IMR-90 (cell line): Measurements from ENCODE around the gene PRR12. TPM values are rescaled to one million over a fixed set of nuclear protein-coding genes. Genes with fewer than 3 reads are reported as not detected.

Experiments
- ATAC-seq: fragments of 200-7000 bp; cut with Tn5 transposase; 2 replicates; pipeline ENCODE4 v1.9.1; 2020; ENCODE audit warnings: low read depth, mild to moderate bottlenecking, moderate library complexity
- BruUV-seq: library from RNA; stranded (reverse); fragments of 400-500 nt; replicated peaks from 2 replicates; lab custom pipeline; 2021; lab: Mats Ljungman, UMichigan
- CTCF ChIA-PET: fragments of 300-600 bp; formaldehyde crosslinking; extraction: SDS; loops from one replicate; lab custom pipeline; 2021; ENCODE audit warnings: antibody characterized with exemption; lab: Yijun Ruan, JAX
- POLR2A ChIA-PET: fragments of 300-600 bp; sonication (Branson Sonifier 250); formaldehyde crosslinking; loops from one replicate; lab custom pipeline; 2022; ENCODE audit warnings: antibody characterized with exemption; ENCODE audit not compliant: unreplicated experiment; lab: Charles Lee
- DNase-seq: peaks from one replicate; pipeline ENCODE4 v3.0.0; 2013
- H2AFZ ChIP-seq: replicated peaks from 2 replicates; pipeline ENCODE3; 2013; ENCODE audit warnings: low read length, mild to moderate bottlenecking; ENCODE audit not compliant: poor library complexity
- H2AK5ac ChIP-seq: 2 replicates; pipeline ENCODE4 v1.6.1; 2013; ENCODE audit warnings: low read depth, low read length, inconsistent platforms
- H2AK9ac ChIP-seq: replicated peaks from 2 replicates; pipeline ENCODE3; 2013; ENCODE audit warnings: mild to moderate bottlenecking, low read depth, low read length, moderate library complexity; ENCODE audit not compliant: poor library complexity
- H2BK120ac ChIP-seq: 2 replicates; pipeline ENCODE4 v1.6.1; 2013; ENCODE audit warnings: low read depth, low read length, inconsistent platforms
- H2BK15ac ChIP-seq: 3 replicates; pipeline ENCODE4 v1.6.1; 2013; ENCODE audit warnings: low read depth, low read length, inconsistent platforms
- H2BK20ac ChIP-seq: 2 replicates; pipeline ENCODE4 v1.6.1; 2013; ENCODE audit warnings: low read depth, mild to moderate bottlenecking, inconsistent platforms, low read length, moderate library complexity
- H2BK5ac ChIP-seq: 2 replicates; pipeline ENCODE4 v1.6.1; 2013; ENCODE audit warnings: mild to moderate bottlenecking, low read depth, low read length, inconsistent platforms; ENCODE audit not compliant: poor library complexity, severe bottlenecking
- H3K14ac ChIP-seq: replicated peaks from 2 replicates; pipeline ENCODE4 v1.6.1; 2013; ENCODE audit warnings: low read depth, low read length, inconsistent platforms
- H3K18ac ChIP-seq: 2 replicates; pipeline ENCODE4 v1.6.1; 2013; ENCODE audit warnings: low read depth, low read length, control low read depth
- H3K23ac ChIP-seq: 2 replicates; pipeline ENCODE4 v1.6.1; 2013; ENCODE audit warnings: low read depth, low read length, inconsistent platforms
- H3K27ac ChIP-seq: 2 replicates; pipeline ENCODE4 v1.5.1; 2013; ENCODE audit warnings: mild to moderate bottlenecking, control low read depth, low read length; ENCODE audit not compliant: insufficient read depth
- H3K27me3 ChIP-seq: 2 replicates; pipeline ENCODE4 v1.6.1; 2013; ENCODE audit warnings: low read length; ENCODE audit not compliant: control insufficient read depth, insufficient read depth
- H3K36me3 ChIP-seq: 2 replicates; pipeline ENCODE4 v1.6.1; 2013; ENCODE audit warnings: low read length, mixed read lengths; ENCODE audit not compliant: control insufficient read depth, insufficient read depth
- H3K4ac ChIP-seq: 2 replicates; pipeline ENCODE4 v1.6.1; 2013; ENCODE audit warnings: low read depth, low read length, inconsistent platforms
- H3K4me1 ChIP-seq: 2 replicates; pipeline ENCODE4 v1.6.1; 2013; ENCODE audit warnings: low read length, mixed read lengths; ENCODE audit not compliant: control insufficient read depth, insufficient read depth
- H3K4me2 ChIP-seq: 2 replicates; pipeline ENCODE4 v1.6.1; 2013; ENCODE audit warnings: low read depth, mild to moderate bottlenecking, control low read depth, low read length, moderate library complexity
- H3K4me3 ChIP-seq: 2 replicates; pipeline ENCODE4 v1.5.1; 2013; ENCODE audit warnings: low read depth, mild to moderate bottlenecking, control low read depth, low read length, moderate library complexity; ENCODE audit not compliant: insufficient read depth
- H3K56ac ChIP-seq: 2 replicates; pipeline ENCODE4 v1.6.1; 2013; ENCODE audit warnings: low read length, inconsistent platforms; ENCODE audit not compliant: insufficient read depth; ENCODE audit errors: extremely low read depth
- H3K79me1 ChIP-seq, 2 experiments: 2 replicates each; pipeline ENCODE4 v1.6.1; 2013; ENCODE audit warnings: low read length in 2 of 2, inconsistent platforms in 1 of 2, low read depth in 1 of 2
- H3K9ac ChIP-seq: 2 replicates; pipeline ENCODE4 v1.6.1; 2013; ENCODE audit warnings: low read depth, low read length, control low read depth
- H3K9me1 ChIP-seq: 2 replicates; pipeline ENCODE4 v1.6.1; 2013; ENCODE audit warnings: low read length, inconsistent platforms; ENCODE audit not compliant: insufficient read depth
- H3K9me3 ChIP-seq: 2 replicates; pipeline ENCODE4 v1.6.1; 2013; ENCODE audit warnings: low read length; ENCODE audit not compliant: control insufficient read depth, insufficient read depth
- H4K20me1 ChIP-seq: 2 replicates; pipeline ENCODE4 v1.6.1; 2013; ENCODE audit warnings: low read length, inconsistent platforms; ENCODE audit not compliant: insufficient read depth
- H4K5ac ChIP-seq: 2 replicates; pipeline ENCODE4 v1.6.1; 2013; ENCODE audit warnings: mild to moderate bottlenecking, low read depth, low read length, control low read depth
- H4K8ac ChIP-seq, 2 experiments: 2 replicates each; pipeline ENCODE4 v1.6.1; 2013; ENCODE audit warnings: low read depth in 2 of 2, low read length in 2 of 2, control low read depth in 1 of 2, inconsistent platforms in 1 of 2
- H4K91ac ChIP-seq: 2 replicates; pipeline ENCODE4 v1.6.1; 2013; ENCODE audit warnings: low read depth, low read length, inconsistent platforms; ENCODE audit not compliant: insufficient read depth
- BHLHE40 ChIP-seq: fragments of 150-350 bp; IDR thresholded peaks from 2 replicates; pipeline ENCODE4 v1.6.1; 2016; ENCODE audit warnings: mild to moderate bottlenecking, low read depth, low read length
- CEBPB ChIP-seq: IDR thresholded peaks from 2 replicates; pipeline ENCODE4 v1.6.1; 2012; ENCODE audit warnings: low read depth, low read length, improper control_type of control experiment
- CHD1 ChIP-seq: IDR thresholded peaks from 2 replicates; pipeline ENCODE4 v1.6.1; 2012; ENCODE audit warnings: low read depth, low read length, improper control_type of control experiment
- FOS ChIP-seq: fragments of 150-350 bp; IDR thresholded peaks from 2 replicates; pipeline ENCODE4 v1.6.1; 2016; ENCODE audit warnings: low read depth, low read length
- MAZ ChIP-seq: IDR thresholded peaks from 2 replicates; pipeline ENCODE4 v1.6.1; 2012; ENCODE audit warnings: low read depth, mild to moderate bottlenecking, low read length, improper control_type of control experiment, moderate library complexity, borderline replicate concordance
- MXI1 ChIP-seq: IDR thresholded peaks from 2 replicates; pipeline ENCODE4 v1.6.1; 2012; ENCODE audit warnings: low read depth, mild to moderate bottlenecking, low read length, moderate library complexity, borderline replicate concordance
- NFE2L2 ChIP-seq: fragments of 150-350 bp; IDR thresholded peaks from 2 replicates; pipeline ENCODE4 v1.6.1; 2016; ENCODE audit warnings: low read depth, mild to moderate bottlenecking, low read length
- RAD21 ChIP-seq: IDR thresholded peaks from 2 replicates; pipeline ENCODE4 v1.6.1; 2012; ENCODE audit warnings: low read length, improper control_type of control experiment
- RCOR1 ChIP-seq: IDR thresholded peaks from 2 replicates; pipeline ENCODE4 v1.6.1; 2012; ENCODE audit warnings: mild to moderate bottlenecking, low read length, improper control_type of control experiment; ENCODE audit not compliant: insufficient replicate concordance
- USF2 ChIP-seq: fragments of 150-350 bp; IDR thresholded peaks from 2 replicates; pipeline ENCODE4 v1.6.1; 2017; ENCODE audit warnings: mild to moderate bottlenecking, antibody characterized with exemption, low read length, low read depth
- WGBS, 2 experiments: methylation state at CpG; one replicate each; pipeline versions ENCODE4 v1.1.5 to v1.1.7; 2013; ENCODE audit warnings: missing lambda C conversion rate in 2 of 2; ENCODE audit not compliant: insufficient read length in 1 of 2; ENCODE audit errors: extremely low coverage in 2 of 2; 5-methylcytosine and 5-hydroxymethylcytosine counted together
- dilution Hi-C: fragments of 300-500 bp; cut with HindIII; formaldehyde crosslinking; loops from one replicate; pipeline ENCODE4 v1.14.3; 2018; ENCODE audit warnings: low sequenced_read_pairs; ENCODE audit not compliant: unreplicated experiment
- in situ Hi-C: fragments of 300-500 bp; cut with MboI; formaldehyde crosslinking; loops from 3 replicates; pipeline ENCODE4 v1.14.3; 2019; ENCODE audit warnings: low sequenced_read_pairs, inconsistent platforms, mixed read lengths
- intact Hi-C: fragments of 100-400 bp; cut with micrococcal nuclease; formaldehyde crosslinking; loops from 2 replicates; pipeline ENCODE4 v1.10.0; 2022
- polyA plus RNA-seq, 3 experiments: library from polyadenylated mRNA; depleted of rRNA; stranded (reverse); fragments of >200 nt; gene quantifications; 2 replicates each; pipeline ENCODE4 v1.2.3, GENCODE V29; 2012; ENCODE audit warnings: low replicate concordance in 1 of 3
- total RNA-seq: library from RNA; depleted of rRNA; stranded (reverse); fragments of >200 nt; gene quantifications from 2 replicates; pipeline ENCODE4 v1.2.3, GENCODE V29; 2012
- TF ChIP-seq, protein P1 (sequence below): conservative IDR thresholded peaks from 2 replicates; pipeline ENCODE4 v1.5.1; 2012; ENCODE audit warnings: mild to moderate bottlenecking, low read depth, low read length, improper control_type of control experiment

Gene PRR12
- total and polyA plus RNA-seq, 2 of the 4 experiments (the other 2 are of a cell fraction), result 0.36 to 4.1 TPM

DNA sequence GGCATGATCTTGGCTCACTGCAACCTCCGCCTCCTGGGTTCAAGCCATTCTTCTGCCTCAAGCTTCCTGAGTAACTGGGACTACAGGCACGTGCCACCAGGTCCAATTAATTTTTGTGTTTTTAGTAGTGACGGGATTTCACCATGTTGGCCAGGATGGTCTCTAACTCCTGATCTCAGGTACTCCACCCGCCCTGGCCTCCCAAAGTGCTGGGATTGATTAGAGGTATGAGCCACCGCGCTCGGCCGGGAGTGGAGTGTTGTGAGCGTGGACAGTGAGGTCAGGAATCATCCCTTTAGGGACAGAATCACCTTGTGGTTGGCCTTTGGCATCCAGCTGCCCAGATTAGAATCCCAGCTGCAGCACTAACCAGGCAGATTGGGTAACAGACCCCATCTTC is 38.7 kb downstream of the PRR12 start:
- Histone ChIP-seq H3K9me3 (no peaks in the 10 kb centered on the region), H2BK5ac (no peak overlapping the region), H3K36me3 (peaks cover 22% of the 10 kb centered on the region), H3K79me1 (peaks cover 0 to 17% of the 10 kb centered on the region in 2 experiments; a peak in 2 of 4 replicates), H3K27me3 (no peaks in the 10 kb centered on the region), H3K56ac (no peak overlapping the region), H2BK120ac (no peak overlapping the region), H3K14ac (no peak overlapping the region), H4K8ac (no peak overlapping the region), H3K9ac (no peak overlapping the region), H3K4me3 (no peak overlapping the region), H2AK5ac (no peak overlapping the region), H4K91ac (no peak overlapping the region), H3K23ac (no peak overlapping the region), H2BK20ac (no peak overlapping the region), H2AK9ac (no peak overlapping the region), H3K4ac (no peak overlapping the region), H4K5ac (no peak overlapping the region), H2BK15ac (no peak overlapping the region), H3K4me1 (peaks cover 2% of the 10 kb centered on the region; the same call in 1 of the 2 replicates), H3K18ac (no peak overlapping the region), H3K9me1 (peaks cover 9% of the 10 kb centered on the region; the same call in 1 of the 2 replicates), H3K27ac (no peak overlapping the region), H4K20me1 (no peaks in the 10 kb centered on the region), H2AFZ (no peak overlapping the region), H3K4me2 (no peak overlapping the region)
- WGBS, 2 experiments, result 80% methylated on average over 2 of the region's 9 CpGs; no CpG with 5 or more reads in 1 of the 2 experiments
- ATAC-seq (no peak), DNase-seq (no peak)
- POLR2A ChIA-PET, result interaction anchor here (0.7 kb wide), 1 partner anchor 10 kb away, joined by 10 read pairs; no protein-coding TSS in a partner anchor
- CTCF ChIA-PET, result no interaction called here
- no TSS peak for BruUV-seq
- intact Hi-C loops (no loop called here), in situ Hi-C loops (no loop called here), dilution Hi-C loops (no loop called here)
- TF ChIP-seq NFE2L2, result no peak
- TF ChIP-seq RCOR1, result no peak
- TF ChIP-seq RAD21, result no peak
- no peak for TF ChIP-seq MXI1
- TF ChIP-seq FOS, result no peak
- no peak for TF ChIP-seq CEBPB
- no peak for TF ChIP-seq MAZ
- no peak for TF ChIP-seq BHLHE40
- TF ChIP-seq CHD1, result no peak
- TF ChIP-seq USF2, result no peak
- TF ChIP-seq, protein P1, sequence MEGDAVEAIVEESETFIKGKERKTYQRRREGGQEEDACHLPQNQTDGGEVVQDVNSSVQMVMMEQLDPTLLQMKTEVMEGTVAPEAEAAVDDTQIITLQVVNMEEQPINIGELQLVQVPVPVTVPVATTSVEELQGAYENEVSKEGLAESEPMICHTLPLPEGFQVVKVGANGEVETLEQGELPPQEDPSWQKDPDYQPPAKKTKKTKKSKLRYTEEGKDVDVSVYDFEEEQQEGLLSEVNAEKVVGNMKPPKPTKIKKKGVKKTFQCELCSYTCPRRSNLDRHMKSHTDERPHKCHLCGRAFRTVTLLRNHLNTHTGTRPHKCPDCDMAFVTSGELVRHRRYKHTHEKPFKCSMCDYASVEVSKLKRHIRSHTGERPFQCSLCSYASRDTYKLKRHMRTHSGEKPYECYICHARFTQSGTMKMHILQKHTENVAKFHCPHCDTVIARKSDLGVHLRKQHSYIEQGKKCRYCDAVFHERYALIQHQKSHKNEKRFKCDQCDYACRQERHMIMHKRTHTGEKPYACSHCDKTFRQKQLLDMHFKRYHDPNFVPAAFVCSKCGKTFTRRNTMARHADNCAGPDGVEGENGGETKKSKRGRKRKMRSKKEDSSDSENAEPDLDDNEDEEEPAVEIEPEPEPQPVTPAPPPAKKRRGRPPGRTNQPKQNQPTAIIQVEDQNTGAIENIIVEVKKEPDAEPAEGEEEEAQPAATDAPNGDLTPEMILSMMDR, result no peak
